Adipose tissue (tissue), 3 donors: ENCODE measurements around the gene HM13. TPM values are rescaled to one million over a fixed set of nuclear protein-coding genes. Genes with fewer than 3 reads are reported as not detected.
A peak's percentile ranks its signal among the peaks of the same experiment; 100 is the strongest.
"Not testable (repeated sequence)": the region's sequence is repeated elsewhere in the genome, so short reads cannot be mapped to it uniquely, and the experiment has no call there.

ENCODE experiments used
- H3K27ac ChIP-seq: one replicate; pipeline ENCODE4 v1.5.1; 2013; ENCODE audit warnings: low read depth, low read length
- WGBS, 3 donors: extraction: QIAGEN DNeasy Blood & Tissue Kit; methylation state at CpG; one replicate each; pipeline ENCODE4 v1.1.7; 2013; 5-methylcytosine and 5-hydroxymethylcytosine counted together
- polyA plus RNA-seq, 3 donors: library from polyadenylated mRNA; stranded (reverse); fragments of 200-250 nt; gene quantifications; one replicate each; pipeline ENCODE4 v1.2.3, GENCODE V29; 2013
- donor health status: healthy with polysubstance abuse.
- donor health status: Bipolar disorder and iron deficiency.
- donor health status: healthy.

The HM13 gene
- polyA plus RNA-seq, 3 donors: 69.4 to 265 (median 105) TPM

- H3K27ac ChIP-seq: peak overlapping the region; percentile 95
- WGBS, 3 donors: 0 to 1% (median 1%) methylated on average over 34 to 62 of the region's 63 CpGs
Measured at GRCh38 chr20:31572701-31573554, 58.7 kb downstream of the HM13 start.

- 29 to 37% (median 31%) methylated on average over 19 of the region's 19 CpGs for WGBS, 3 donors
- H3K27ac ChIP-seq: peak overlapping the region; percentile 95
Measured at GRCh38 chr20:31573555-31574321, 59.5 kb downstream of the HM13 start.

GRCh38 chr20:31574986-31575385 is 60.7 kb downstream of the HM13 start:
- 93 to 97% (median 96%) methylated on average over 9 to 10 of the region's 10 CpGs for WGBS, 3 donors
- not testable (repeated sequence) for H3K27ac ChIP-seq

- no peak overlapping the region for H3K27ac ChIP-seq
- 75 to 96% (median 83%) methylated on average over 2 of the region's 2 CpGs for WGBS, 3 donors
Measured at GRCh38 chr20:31576751-31577150, 62.5 kb downstream of the HM13 start.

- 92 to 96% (median 93%) methylated on average over 9 of the region's 9 CpGs for WGBS, 3 donors
- H3K27ac ChIP-seq: no peak overlapping the region
Measured at GRCh38 chr20:31577194-31577593, 63.0 kb downstream of the HM13 start.

- H3K27ac ChIP-seq: no peak overlapping the region
- WGBS, 3 donors: 95 to 97% (median 97%) methylated on average over 39 to 43 of the region's 43 CpGs
Measured at GRCh38 chr20:31578448-31579138, 64.4 kb downstream of the HM13 start.

- no peak overlapping the region for H3K27ac ChIP-seq
- 95 to 97% (median 97%) methylated on average over 6 of the region's 6 CpGs for WGBS, 3 donors
Measured at GRCh38 chr20:31579245-31579644, 65.0 kb downstream of the HM13 start.

GRCh38 chr20:31579941-31580651 is 65.9 kb downstream of the HM13 start:
- 93 to 97% (median 97%) methylated on average over 17 of the region's 17 CpGs for WGBS, 3 donors
- H3K27ac ChIP-seq: not testable (repeated sequence)

- WGBS, 3 donors: 80 to 83% (median 80%) methylated on average over 7 of the region's 7 CpGs
- no peak overlapping the region for H3K27ac ChIP-seq
Measured at GRCh38 chr20:31580706-31581105, 66.5 kb downstream of the HM13 start.

- 75 to 93% (median 89%) methylated on average over 13 of the region's 13 CpGs for WGBS, 3 donors
- H3K27ac ChIP-seq: no peak overlapping the region
Measured at GRCh38 chr20:31581391-31581790, 67.1 kb downstream of the HM13 start.

- H3K27ac ChIP-seq: no peak overlapping the region
- 1 to 10% (median 2%) methylated on average over 70 to 76 of the region's 76 CpGs for WGBS, 3 donors
Measured at GRCh38 chr20:31587545-31588389, 73.5 kb downstream of the HM13 start.

- H3K27ac ChIP-seq: no peak overlapping the region
- 86 to 94% (median 87%) methylated on average over 7 of the region's 7 CpGs for WGBS, 3 donors
Measured at GRCh38 chr20:31590717-31591225, 76.5 kb downstream of the HM13 start.

GRCh38 chr20:31593221-31594001 is 79.2 kb downstream of the HM13 start:
- H3K27ac ChIP-seq: no peak overlapping the region
- WGBS, 3 donors: 75 to 88% (median 77%) methylated on average over 11 of the region's 11 CpGs

GRCh38 chr20:31594002-31594557 is 79.8 kb downstream of the HM13 start:
- 88 to 93% (median 88%) methylated on average over 13 of the region's 13 CpGs for WGBS, 3 donors
- no peak overlapping the region for H3K27ac ChIP-seq

- no peak overlapping the region for H3K27ac ChIP-seq
- 71 to 83% (median 74%) methylated on average over 11 of the region's 11 CpGs for WGBS, 3 donors
Measured at GRCh38 chr20:31594558-31595379, 80.5 kb downstream of the HM13 start.

- 61 to 85% (median 67%) methylated on average over 3 of the region's 3 CpGs for WGBS, 3 donors
- peak overlapping the region; percentile 53 for H3K27ac ChIP-seq
Measured at GRCh38 chr20:31595380-31595653, 81.1 kb downstream of the HM13 start.
